Body of pancreas (tissue), 4 donors: ENCODE measurements around the gene FUT8.

Experiments used
- CTCF ChIP-seq, 7 experiments: fragments of 450-650 bp in 4 of 7; fragments of 200-600 bp in 3 of 7; sonication (generic) in 3 of 7; IDR thresholded peaks; one replicate each; pipeline ENCODE4 v1.5.1; 2016 to 2019; ENCODE audit warnings: antibody characterized with exemption in 7 of 7
- POLR2A ChIP-seq, 3 donors: fragments of 450-650 bp; IDR thresholded peaks; one replicate each; pipeline ENCODE4 v1.6.1; 2016; ENCODE audit warnings: antibody characterized with exemption in 3 of 3, mild to moderate bottlenecking in 2 of 3

- TF ChIP-seq CTCF (IDR thresholded peaks at IDR 0.05) (no peak), POLR2A (IDR thresholded peaks at IDR 0.05) (no peak)
Measured at GRCh38 chr14:65756880-65757279, 344.4 kb downstream of the FUT8 start.
